ENCODE data around the gene VWA8. TPM values are rescaled to one million over a fixed set of nuclear protein-coding genes. Genes with fewer than 3 reads are reported as not detected.

VWA8 gene
- total RNA-seq (20.9 TPM), polyA plus RNA-seq (8.1 TPM)
- long read RNA-seq, donor 1, result 0 reads
- long read RNA-seq, donor 2, result 0 reads
- long read RNA-seq, donor 3, full-length matches to known transcripts, result 1 of 1 reads
- long read RNA-seq, donor 3, partial matches to known transcripts, result 0 of 1 reads
- long read RNA-seq, donor 3, other reads (novel, unspliced or antisense), result 0 of 1 reads
- long read RNA-seq, donor 4, result 0 reads
- long read RNA-seq, donor 5, result 0 reads
- long read RNA-seq, donor 6, result 0 reads
- long read RNA-seq, donor 7, result 0 reads
- long read RNA-seq, donor 8, result 0 reads
- long read RNA-seq, donor 9, full-length matches to known transcripts, result 2 of 2 reads
- long read RNA-seq, donor 9, partial matches to known transcripts, result 0 of 2 reads
- long read RNA-seq, donor 9, other reads (novel, unspliced or antisense), result 0 of 2 reads
- long read RNA-seq, donor 10, result 0 reads

DNA sequence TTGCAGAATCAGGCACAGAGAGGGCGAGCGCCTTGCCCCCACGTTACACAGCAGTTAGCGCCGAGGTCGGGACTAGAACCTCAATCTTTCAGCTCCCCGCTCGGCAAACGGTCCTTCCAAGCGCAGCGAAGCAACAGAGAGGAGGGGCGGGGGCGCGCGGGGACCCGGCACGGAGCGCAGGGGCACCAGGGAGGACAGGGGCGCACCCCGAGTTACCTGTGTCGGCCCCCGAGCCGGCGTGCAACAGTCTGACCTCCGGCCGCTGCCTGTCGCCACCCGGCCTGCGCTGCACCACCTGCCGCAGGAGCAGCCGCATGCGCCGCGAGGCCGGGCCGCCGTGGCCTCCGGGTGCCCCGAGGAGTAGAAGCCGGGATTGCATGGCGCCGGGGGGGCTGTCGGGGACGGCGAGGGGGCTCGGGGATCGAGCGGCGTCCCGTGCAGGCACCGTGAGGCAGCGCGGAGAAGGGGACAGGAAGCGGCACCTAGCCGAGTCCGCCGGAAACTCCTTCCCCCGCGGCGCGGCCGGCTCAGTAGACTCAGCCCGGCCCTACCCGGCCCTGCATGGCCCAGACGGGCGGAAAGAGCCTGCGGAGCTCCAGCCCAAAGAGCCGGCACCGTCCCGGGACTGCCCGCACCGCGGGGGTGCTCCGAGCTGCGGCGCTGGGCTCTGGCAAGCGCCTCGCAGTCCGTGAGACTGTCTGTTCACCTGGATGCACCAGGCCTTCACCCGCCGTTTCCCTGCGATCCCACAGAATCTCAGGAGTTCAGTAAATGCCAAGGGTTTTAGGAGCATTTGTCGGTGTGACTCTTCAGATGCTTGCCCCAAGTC, at the start of gene VWA8:
Gene VWA8, minus strand, starts transcription at position 473 of the 829 bp plus-strand sequence. Its CDS starts 94 bp downstream, at position 379.
- Histone ChIP-seq H3K4me3 (ENCODE audit: low read length in 2 of 2) (peak within 1 kb of the TSS; percentile 71 to 99), H3K9me3 (ENCODE audit: control insufficient read depth in 2 of 2, insufficient read depth in 1 of 2, low read length in 1 of 2) (no peaks in the 10 kb centered on the region), H3K36me3 (ENCODE audit: control insufficient read depth in 2 of 2, insufficient read depth in 2 of 2, low read length in 1 of 2) (no peaks in the 10 kb centered on the region), H3K4me1 (ENCODE audit: control insufficient read depth in 2 of 2, insufficient read depth in 2 of 2, low read length in 2 of 2) (peaks cover 4 to 5% of the 10 kb centered on the region in 2 donors), H3K27ac (ENCODE audit: low read depth in 1 of 2, low read length in 1 of 2) (peak within 1 kb of the TSS; percentile 36 to 90), H3K27me3 (ENCODE audit: control insufficient read depth in 2 of 2, insufficient read depth in 1 of 2, low read length in 1 of 2) (no peaks in the 10 kb centered on the region)
- WGBS, result 2% methylated on average over 83 of the region's 83 CpGs
- DNase-seq (ENCODE audit: low read depth in 6 of 9, low spot score in 9 of 9), result peak; percentile 47 to 92 (median 74)

DNA sequence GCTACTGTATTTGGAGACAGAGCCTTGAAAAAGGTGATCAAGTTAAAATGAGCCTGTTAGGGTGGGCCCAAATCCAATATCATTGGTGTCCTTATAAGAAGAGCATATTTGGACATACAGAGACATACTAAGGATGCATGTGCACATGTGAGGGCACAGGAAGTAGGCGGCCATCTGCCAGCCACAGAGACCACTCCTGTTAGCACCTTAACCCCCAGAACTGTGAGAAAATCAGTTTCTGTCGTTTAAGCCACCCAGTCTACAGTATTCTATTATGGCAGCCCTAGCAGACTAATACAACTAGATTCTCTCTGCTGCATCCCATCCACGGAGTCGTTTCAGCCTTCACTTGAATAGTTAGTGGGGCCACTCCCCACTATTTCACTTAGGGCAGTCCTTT, 48.1 kb upstream of the VWA8 start:
- Histone ChIP-seq H3K27ac (ENCODE audit: low read depth in 1 of 2, low read length in 1 of 2) (no peak overlapping the region), H3K4me1 (ENCODE audit: control insufficient read depth in 2 of 2, insufficient read depth in 2 of 2, low read length in 2 of 2) (no peaks in the 10 kb centered on the region), H3K36me3 (ENCODE audit: control insufficient read depth in 2 of 2, insufficient read depth in 2 of 2, low read length in 1 of 2) (no peaks in the 10 kb centered on the region), H3K9me3 (ENCODE audit: control insufficient read depth in 2 of 2, insufficient read depth in 1 of 2, low read length in 1 of 2) (no peaks in the 10 kb centered on the region), H3K27me3 (ENCODE audit: control insufficient read depth in 2 of 2, insufficient read depth in 1 of 2, low read length in 1 of 2) (no peaks in the 10 kb centered on the region), H3K4me3 (ENCODE audit: low read length in 2 of 2) (no peak overlapping the region)
- WGBS, result 98% methylated on average over 4 of the region's 4 CpGs
- DNase-seq (ENCODE audit: low read depth in 6 of 9, low spot score in 9 of 9), result no peak

DNA sequence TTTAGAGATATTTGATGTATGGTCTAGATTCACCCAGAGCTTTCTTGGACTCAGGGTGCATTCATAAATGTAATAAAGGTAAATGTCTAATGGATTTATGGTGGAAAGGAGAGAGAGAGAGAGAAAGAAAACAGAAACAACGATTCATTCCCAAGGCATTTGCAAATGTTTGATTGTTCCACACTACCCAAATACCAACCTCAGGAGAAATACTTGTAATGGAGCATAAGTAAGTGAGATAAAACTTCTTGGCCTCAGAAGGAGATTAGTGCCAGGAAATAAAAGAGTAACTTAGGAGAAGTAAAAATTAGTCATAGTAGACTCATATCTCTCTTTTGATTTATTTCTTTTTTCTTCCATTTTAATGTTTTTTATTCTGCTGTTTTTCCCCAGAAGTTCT, 46.9 kb upstream of the VWA8 start:
- Histone ChIP-seq H3K36me3 (ENCODE audit: control insufficient read depth in 2 of 2, insufficient read depth in 2 of 2, low read length in 1 of 2) (no peaks in the 10 kb centered on the region), H3K4me1 (ENCODE audit: control insufficient read depth in 2 of 2, insufficient read depth in 2 of 2, low read length in 2 of 2) (no peaks in the 10 kb centered on the region), H3K4me3 (ENCODE audit: low read length in 2 of 2) (no peak overlapping the region), H3K27me3 (ENCODE audit: control insufficient read depth in 2 of 2, insufficient read depth in 1 of 2, low read length in 1 of 2) (no peaks in the 10 kb centered on the region), H3K27ac (ENCODE audit: low read depth in 1 of 2, low read length in 1 of 2) (no peak overlapping the region), H3K9me3 (ENCODE audit: control insufficient read depth in 2 of 2, insufficient read depth in 1 of 2, low read length in 1 of 2) (no peaks in the 10 kb centered on the region)
- DNase-seq (ENCODE audit: low read depth in 6 of 9, low spot score in 9 of 9), result no peak
- 92% methylated on average over 1 of the region's 1 CpG for WGBS

DNA sequence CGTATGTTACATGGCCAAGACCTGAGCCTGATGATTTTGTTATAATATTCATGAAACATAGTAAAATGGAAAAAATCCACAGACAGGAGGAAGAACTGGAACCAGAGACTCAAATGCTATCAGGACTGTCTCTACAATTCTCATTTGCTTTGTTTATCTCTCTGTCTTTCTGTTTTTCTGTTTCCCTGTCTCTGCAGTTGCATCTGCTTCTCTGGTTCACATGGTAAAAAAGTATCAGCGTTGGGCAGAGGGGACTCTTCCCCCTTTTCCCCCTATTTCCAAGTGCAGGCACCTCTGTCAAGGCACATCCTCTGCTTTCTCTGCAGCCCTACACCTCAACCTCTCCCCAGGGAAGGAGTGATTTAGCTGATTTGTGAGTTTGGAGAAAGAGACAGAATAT, 41.2 kb upstream of the VWA8 start:
- 96% methylated on average over 2 of the region's 2 CpGs for WGBS
- H3K36me3 ChIP-seq (ENCODE audit: control insufficient read depth in 2 of 2, insufficient read depth in 2 of 2, low read length in 1 of 2), result no peaks in the 10 kb centered on the region

DNA sequence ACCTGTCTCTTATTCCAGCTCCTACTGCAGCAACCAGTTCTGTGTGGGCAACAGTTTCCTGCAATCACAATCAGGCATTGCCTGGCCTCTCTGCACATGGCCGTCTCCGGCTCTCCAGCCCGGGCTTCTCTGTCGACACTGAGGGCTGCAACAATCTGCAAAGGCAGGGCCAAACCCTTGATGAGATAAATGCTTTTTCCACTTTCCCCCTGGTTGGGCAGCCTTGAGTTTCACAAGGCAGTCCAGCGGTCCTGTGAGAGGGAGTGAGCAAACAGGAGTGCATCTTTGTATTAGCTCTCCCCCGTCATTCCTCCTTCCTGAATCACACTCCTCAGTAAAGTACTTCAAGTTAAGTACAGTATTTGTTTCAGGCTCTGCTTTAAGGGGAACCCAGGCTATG, 40.7 kb upstream of the VWA8 start:
- H3K27me3 ChIP-seq (ENCODE audit: control insufficient read depth in 2 of 2, insufficient read depth in 1 of 2, low read length in 1 of 2), result no peaks in the 10 kb centered on the region
- DNase-seq (ENCODE audit: low read depth in 6 of 9, low spot score in 9 of 9), result no peak
- no peak overlapping the region for H3K27ac ChIP-seq (ENCODE audit: low read depth in 1 of 2, low read length in 1 of 2)
- H3K4me1 ChIP-seq (ENCODE audit: control insufficient read depth in 2 of 2, insufficient read depth in 2 of 2, low read length in 2 of 2), result no peaks in the 10 kb centered on the region
- no peaks in the 10 kb centered on the region for H3K9me3 ChIP-seq (ENCODE audit: control insufficient read depth in 2 of 2, insufficient read depth in 1 of 2, low read length in 1 of 2)
- no peaks in the 10 kb centered on the region for H3K36me3 ChIP-seq (ENCODE audit: control insufficient read depth in 2 of 2, insufficient read depth in 2 of 2, low read length in 1 of 2)
- H3K4me3 ChIP-seq (ENCODE audit: low read length in 2 of 2), result no peak overlapping the region
- WGBS, result 86% methylated on average over 6 of the region's 6 CpGs

More for the DNA sequence above, 41.2 kb upstream of the VWA8 start:
- no peak overlapping the region for H3K27ac ChIP-seq (ENCODE audit: low read depth in 1 of 2, low read length in 1 of 2)
- H3K4me3 ChIP-seq (ENCODE audit: low read length in 2 of 2), result no peak overlapping the region
- no peaks in the 10 kb centered on the region for H3K4me1 ChIP-seq (ENCODE audit: control insufficient read depth in 2 of 2, insufficient read depth in 2 of 2, low read length in 2 of 2)
- H3K27me3 ChIP-seq (ENCODE audit: control insufficient read depth in 2 of 2, insufficient read depth in 1 of 2, low read length in 1 of 2), result no peaks in the 10 kb centered on the region
- DNase-seq (ENCODE audit: low read depth in 6 of 9, low spot score in 9 of 9), result no peak
- H3K9me3 ChIP-seq (ENCODE audit: control insufficient read depth in 2 of 2, insufficient read depth in 1 of 2, low read length in 1 of 2), result no peaks in the 10 kb centered on the region

DNA sequence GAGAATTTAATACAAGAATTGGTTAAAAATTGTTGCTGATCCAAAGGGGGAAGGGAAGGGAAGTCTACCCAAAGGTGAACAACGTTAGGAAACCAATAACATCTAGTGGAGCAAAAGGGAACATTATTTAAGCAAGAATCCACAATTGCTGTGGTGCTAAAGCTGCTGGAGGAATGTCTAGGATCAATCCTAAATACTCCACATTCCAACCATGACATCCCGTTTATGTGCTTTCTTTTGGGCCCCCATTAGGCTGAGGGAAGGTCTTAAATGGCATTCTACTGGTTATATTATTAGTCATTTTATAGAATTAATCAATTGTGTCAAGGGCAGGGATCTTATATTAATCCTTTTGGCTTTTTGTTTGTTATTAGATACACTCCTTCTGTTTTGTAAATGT, 39.9 kb upstream of the VWA8 start:
- WGBS, result 94% methylated on average over 2 of the region's 2 CpGs
- H3K27me3 ChIP-seq (ENCODE audit: control insufficient read depth in 2 of 2, insufficient read depth in 1 of 2, low read length in 1 of 2), result no peaks in the 10 kb centered on the region
- H3K4me1 ChIP-seq (ENCODE audit: control insufficient read depth in 2 of 2, insufficient read depth in 2 of 2, low read length in 2 of 2), result no peaks in the 10 kb centered on the region
- DNase-seq (ENCODE audit: low read depth in 6 of 9, low spot score in 9 of 9), result no peak
- no peaks in the 10 kb centered on the region for H3K9me3 ChIP-seq (ENCODE audit: control insufficient read depth in 2 of 2, insufficient read depth in 1 of 2, low read length in 1 of 2)
- no peak overlapping the region for H3K27ac ChIP-seq (ENCODE audit: low read depth in 1 of 2, low read length in 1 of 2)
- H3K36me3 ChIP-seq (ENCODE audit: control insufficient read depth in 2 of 2, insufficient read depth in 2 of 2, low read length in 1 of 2), result no peaks in the 10 kb centered on the region
- no peak overlapping the region for H3K4me3 ChIP-seq (ENCODE audit: low read length in 2 of 2)

DNA sequence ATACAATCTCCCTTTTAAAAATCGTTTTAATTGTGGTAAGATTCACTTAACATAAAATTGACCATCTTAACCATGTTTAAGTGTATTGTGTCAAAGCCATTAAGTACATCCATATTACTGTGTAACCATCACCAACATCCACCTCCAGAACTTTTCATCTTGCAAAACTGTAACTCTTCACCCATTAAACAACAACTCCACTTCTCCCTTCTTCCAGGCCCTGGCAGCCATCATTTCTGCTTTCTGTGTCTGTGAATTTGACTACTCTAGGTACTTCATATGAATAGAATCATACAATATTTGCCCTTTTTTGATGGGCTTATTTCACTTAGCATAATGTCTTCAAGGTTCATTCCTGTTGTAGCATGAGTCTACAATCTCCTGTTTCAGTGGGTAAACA, 36.5 kb upstream of the VWA8 start:
- DNase-seq (ENCODE audit: low read depth in 6 of 9, low spot score in 9 of 9), result no peak

DNA sequence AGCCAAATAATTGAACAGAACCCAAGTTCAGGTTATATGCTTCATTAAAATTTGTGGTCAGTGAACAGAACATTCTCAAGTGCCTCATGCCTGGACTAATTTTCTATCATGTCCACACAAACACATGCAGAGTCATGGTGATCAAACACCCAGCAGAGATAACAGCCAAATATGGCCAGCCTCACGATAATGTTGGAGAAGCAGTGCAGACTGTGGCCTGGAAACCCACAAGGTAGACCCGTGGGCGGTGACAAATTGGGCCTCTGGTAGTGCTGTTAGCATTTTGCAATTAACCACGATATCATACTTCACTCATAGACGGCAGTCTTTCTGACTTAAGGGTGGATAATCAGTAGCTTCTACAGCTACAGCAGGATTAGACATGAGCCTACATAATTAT, 35.0 kb upstream of the VWA8 start:
- H3K9me3 ChIP-seq (ENCODE audit: control insufficient read depth in 2 of 2, insufficient read depth in 1 of 2, low read length in 1 of 2), result no peaks in the 10 kb centered on the region
- 47% methylated on average over 5 of the region's 5 CpGs for WGBS
- no peak overlapping the region for H3K4me3 ChIP-seq (ENCODE audit: low read length in 2 of 2)
- no peaks in the 10 kb centered on the region for H3K27me3 ChIP-seq (ENCODE audit: control insufficient read depth in 2 of 2, insufficient read depth in 1 of 2, low read length in 1 of 2)
- no peaks in the 10 kb centered on the region for H3K36me3 ChIP-seq (ENCODE audit: control insufficient read depth in 2 of 2, insufficient read depth in 2 of 2, low read length in 1 of 2)
- no peaks in the 10 kb centered on the region for H3K4me1 ChIP-seq (ENCODE audit: control insufficient read depth in 2 of 2, insufficient read depth in 2 of 2, low read length in 2 of 2)
- DNase-seq (ENCODE audit: low read depth in 6 of 9, low spot score in 9 of 9), result peak in 1 of 9 donors; percentile 5
- H3K27ac ChIP-seq (ENCODE audit: low read depth in 1 of 2, low read length in 1 of 2), result no peak overlapping the region

More for the DNA sequence above, 36.5 kb upstream of the VWA8 start:
- Histone ChIP-seq H3K27me3 (ENCODE audit: control insufficient read depth in 2 of 2, insufficient read depth in 1 of 2, low read length in 1 of 2) (no peaks in the 10 kb centered on the region), H3K4me1 (ENCODE audit: control insufficient read depth in 2 of 2, insufficient read depth in 2 of 2, low read length in 2 of 2) (no peaks in the 10 kb centered on the region), H3K9me3 (ENCODE audit: control insufficient read depth in 2 of 2, insufficient read depth in 1 of 2, low read length in 1 of 2) (no peaks in the 10 kb centered on the region), H3K27ac (ENCODE audit: low read depth in 1 of 2, low read length in 1 of 2) (no peak overlapping the region), H3K36me3 (ENCODE audit: control insufficient read depth in 2 of 2, insufficient read depth in 2 of 2, low read length in 1 of 2) (no peaks in the 10 kb centered on the region), H3K4me3 (ENCODE audit: low read length in 2 of 2) (no peak overlapping the region)
- WGBS, result 94% methylated on average over 1 of the region's 1 CpG

DNA sequence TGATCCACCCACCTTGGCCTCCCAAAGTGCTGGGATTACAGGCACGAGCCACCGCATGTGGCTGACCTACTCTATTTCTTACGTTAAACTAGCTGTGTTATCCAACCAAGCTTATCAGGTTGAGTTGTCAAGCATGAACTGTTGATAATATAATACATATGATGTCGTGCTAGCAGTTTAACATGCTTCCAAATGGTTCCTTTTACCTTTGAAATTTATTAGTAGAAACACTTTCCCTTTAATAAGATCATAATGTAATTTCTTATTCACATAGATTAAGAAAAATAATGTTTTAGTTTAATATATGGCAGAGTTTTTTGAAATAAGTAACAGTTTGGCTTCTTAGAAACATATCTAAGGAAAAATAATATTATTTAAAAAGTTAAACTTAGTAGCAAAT, 34.4 kb upstream of the VWA8 start:
- H3K4me3 ChIP-seq (ENCODE audit: low read length in 2 of 2), result no peak overlapping the region
- no peaks in the 10 kb centered on the region for H3K9me3 ChIP-seq (ENCODE audit: control insufficient read depth in 2 of 2, insufficient read depth in 1 of 2, low read length in 1 of 2)
- WGBS, result 95% methylated on average over 4 of the region's 4 CpGs
- DNase-seq (ENCODE audit: low read depth in 6 of 9, low spot score in 9 of 9), result no peak
- no peaks in the 10 kb centered on the region for H3K36me3 ChIP-seq (ENCODE audit: control insufficient read depth in 2 of 2, insufficient read depth in 2 of 2, low read length in 1 of 2)
- H3K27ac ChIP-seq (ENCODE audit: low read depth in 1 of 2, low read length in 1 of 2), result no peak overlapping the region
- H3K4me1 ChIP-seq (ENCODE audit: control insufficient read depth in 2 of 2, insufficient read depth in 2 of 2, low read length in 2 of 2), result no peaks in the 10 kb centered on the region
- no peaks in the 10 kb centered on the region for H3K27me3 ChIP-seq (ENCODE audit: control insufficient read depth in 2 of 2, insufficient read depth in 1 of 2, low read length in 1 of 2)

Data from thymus (tissue), 14 donors.